GM21423 (cell line): Measurements from ENCODE around the gene SCGB1D4.
A peak's percentile ranks its signal among the peaks of the same experiment; 100 is the strongest.
"Not testable (repeated sequence)": the region's sequence is repeated elsewhere in the genome, so short reads cannot be mapped to it uniquely, and the experiment has no call there.

Experiments
- ATAC-seq: cut with Tn5 transposase; IDR thresholded peaks from one replicate; pipeline ENCODE4 v1.9.1; 2021; ENCODE audit warnings: mild to moderate bottlenecking, moderate library complexity; ENCODE audit not compliant: unreplicated experiment

Gene SCGB1D4

DNA sequence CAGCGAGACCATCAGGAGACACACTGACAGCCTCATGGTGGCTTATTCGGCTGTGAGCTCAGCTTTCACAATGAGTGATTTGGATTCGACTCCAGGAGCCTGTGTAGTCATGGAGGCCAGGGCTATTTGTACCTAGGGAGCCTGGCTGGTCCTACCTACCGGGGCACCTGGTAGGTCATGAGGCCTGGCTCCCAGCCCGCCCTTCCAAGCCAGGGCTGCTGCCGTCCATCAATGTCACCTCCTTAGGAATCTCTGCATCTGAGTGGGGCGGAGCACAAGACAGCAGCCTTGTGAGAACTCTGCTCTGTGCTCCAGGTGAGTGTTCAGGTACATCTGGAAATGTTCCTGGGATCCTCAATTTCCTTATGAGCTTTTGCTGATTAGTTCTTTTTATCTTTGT is at the start of gene SCGB1D4:
TSS of gene SCGB1D4 (minus strand) at position 101 of the 400 bp plus-strand sequence. CDS start at position 36, 65 bp downstream.
- ATAC-seq: no peak

- no peak for ATAC-seq
Measured at GRCh38 chr11:62345861-62346260, 47.0 kb upstream of the SCGB1D4 start.

- no peak for ATAC-seq
Measured at GRCh38 chr11:62344210-62344609, 45.3 kb upstream of the SCGB1D4 start.

DNA sequence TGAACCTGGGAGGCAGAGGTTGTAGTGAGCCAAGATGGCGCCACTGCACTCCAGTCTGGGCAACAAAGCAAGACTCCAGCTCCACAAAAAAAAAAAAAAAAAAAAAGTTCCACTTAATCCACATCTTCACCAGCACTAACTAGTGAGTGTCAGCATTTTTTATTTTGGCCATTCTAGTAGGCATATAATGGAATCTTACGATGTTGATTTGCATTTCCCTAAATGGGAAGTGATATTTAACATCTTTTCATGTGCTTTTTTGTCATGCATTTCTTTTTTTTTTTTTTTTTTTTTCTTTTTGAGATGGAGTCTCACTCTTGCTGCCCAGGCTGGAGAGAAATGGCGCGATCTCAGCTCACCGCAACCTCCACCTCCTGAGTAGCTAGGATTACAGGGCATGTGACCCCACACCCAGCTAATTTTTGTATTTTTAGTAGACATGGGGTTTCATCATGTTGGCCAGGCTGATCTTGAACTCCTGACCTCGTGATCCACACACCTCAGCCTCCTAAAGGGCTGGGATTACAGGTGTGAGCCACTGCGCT is 44.8 kb upstream of the SCGB1D4 start:
- ATAC-seq: not testable (repeated sequence)

- ATAC-seq: no peak
Measured at GRCh38 chr11:62341588-62341987, 42.7 kb upstream of the SCGB1D4 start.

GRCh38 chr11:62340269-62340901 is 41.5 kb upstream of the SCGB1D4 start:
- no peak for ATAC-seq

DNA sequence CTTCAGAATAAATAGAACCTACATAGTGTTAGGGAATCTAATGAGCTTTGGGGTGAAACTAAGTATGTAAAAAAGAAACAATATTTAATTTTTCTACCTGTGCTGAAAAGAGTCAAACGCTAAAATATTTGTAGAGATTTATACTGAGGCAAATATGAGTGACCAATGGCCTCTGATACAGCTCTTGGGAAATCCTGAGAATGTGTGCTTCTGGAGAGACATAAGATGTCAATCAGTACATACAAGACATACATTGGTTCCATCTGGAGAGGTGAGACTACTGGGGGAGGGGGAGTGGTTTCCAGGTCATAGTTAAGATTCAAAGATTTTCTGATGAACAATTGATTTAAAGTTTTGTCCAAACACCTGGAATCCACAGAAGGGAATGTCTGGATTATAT is 39.3 kb upstream of the SCGB1D4 start:
- ATAC-seq: no peak

- peak; percentile 71 for ATAC-seq
Measured at GRCh38 chr11:62337303-62338181, 38.7 kb upstream of the SCGB1D4 start, which contains the start of gene ASRGL1. ASRGL1 (plus strand) TSS chr11:62337448; CDS start chr11:62337978, 530 bp downstream.

- ATAC-seq: not testable (repeated sequence)
Measured at GRCh38 chr11:62336949-62337302, 38.1 kb upstream of the SCGB1D4 start.

- ATAC-seq: no peak
Measured at GRCh38 chr11:62333768-62334167, 34.9 kb upstream of the SCGB1D4 start.

DNA sequence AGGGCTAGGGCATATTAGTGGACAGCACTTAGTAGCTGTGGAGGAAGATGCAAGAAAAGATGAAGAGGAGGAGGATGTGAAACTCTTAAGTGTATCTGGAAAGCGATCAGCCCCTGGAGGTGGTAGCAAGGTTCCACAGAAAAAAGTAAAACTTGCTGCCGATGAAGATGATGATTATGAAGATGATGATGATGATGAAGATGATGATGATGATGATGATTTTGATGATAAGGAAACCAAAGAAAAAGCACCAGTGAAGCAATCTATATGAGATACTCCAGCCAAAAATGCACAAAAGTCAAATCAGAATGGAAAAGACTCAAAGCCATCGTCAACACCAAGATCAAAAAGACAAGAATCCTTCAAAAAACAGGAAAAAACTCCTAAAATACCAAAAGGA is 32.4 kb upstream of the SCGB1D4 start:
- not testable (repeated sequence) for ATAC-seq

GRCh38 chr11:62327541-62327940 is 28.7 kb upstream of the SCGB1D4 start:
- not testable (repeated sequence) for ATAC-seq

DNA sequence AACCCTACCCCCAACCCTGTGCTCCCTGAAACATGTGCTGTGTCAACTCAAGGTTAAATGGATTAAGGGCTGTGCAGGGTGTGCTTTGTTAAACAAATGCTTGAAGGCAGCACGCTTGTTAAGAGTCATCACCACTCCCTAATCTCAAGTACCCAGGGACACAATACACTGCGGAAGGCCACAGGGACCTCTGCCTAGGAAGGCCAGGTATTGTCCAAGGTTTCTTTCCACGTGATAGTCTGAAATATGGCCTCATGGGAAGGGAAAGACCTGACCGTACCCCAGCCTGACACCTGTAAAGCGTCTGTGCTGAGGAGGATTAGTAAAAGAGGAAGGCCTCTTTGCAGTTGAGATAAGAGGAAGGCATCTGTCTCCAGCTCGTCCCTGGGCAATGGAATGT is 27.8 kb upstream of the SCGB1D4 start:
- ATAC-seq: not testable (repeated sequence)

DNA sequence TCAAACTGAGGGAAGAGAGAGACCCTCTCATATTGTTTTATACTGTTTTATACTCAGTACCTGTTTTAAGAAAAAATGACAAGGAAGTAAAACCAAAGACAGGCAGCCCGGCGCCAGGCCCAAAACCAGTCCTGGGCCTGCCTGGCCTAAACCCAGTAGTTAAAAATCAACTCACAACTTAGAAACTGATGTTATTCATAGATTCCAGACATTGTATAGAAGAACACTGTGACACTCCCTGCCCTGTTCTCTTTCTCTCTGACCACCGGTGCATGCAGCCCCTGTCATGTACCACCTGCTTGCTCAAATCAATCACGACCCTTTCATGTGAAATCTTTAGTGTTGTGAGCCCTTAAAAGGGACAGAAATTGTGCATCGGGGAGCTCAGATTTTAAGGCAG is 26.9 kb upstream of the SCGB1D4 start:
- ATAC-seq: not testable (repeated sequence)

DNA sequence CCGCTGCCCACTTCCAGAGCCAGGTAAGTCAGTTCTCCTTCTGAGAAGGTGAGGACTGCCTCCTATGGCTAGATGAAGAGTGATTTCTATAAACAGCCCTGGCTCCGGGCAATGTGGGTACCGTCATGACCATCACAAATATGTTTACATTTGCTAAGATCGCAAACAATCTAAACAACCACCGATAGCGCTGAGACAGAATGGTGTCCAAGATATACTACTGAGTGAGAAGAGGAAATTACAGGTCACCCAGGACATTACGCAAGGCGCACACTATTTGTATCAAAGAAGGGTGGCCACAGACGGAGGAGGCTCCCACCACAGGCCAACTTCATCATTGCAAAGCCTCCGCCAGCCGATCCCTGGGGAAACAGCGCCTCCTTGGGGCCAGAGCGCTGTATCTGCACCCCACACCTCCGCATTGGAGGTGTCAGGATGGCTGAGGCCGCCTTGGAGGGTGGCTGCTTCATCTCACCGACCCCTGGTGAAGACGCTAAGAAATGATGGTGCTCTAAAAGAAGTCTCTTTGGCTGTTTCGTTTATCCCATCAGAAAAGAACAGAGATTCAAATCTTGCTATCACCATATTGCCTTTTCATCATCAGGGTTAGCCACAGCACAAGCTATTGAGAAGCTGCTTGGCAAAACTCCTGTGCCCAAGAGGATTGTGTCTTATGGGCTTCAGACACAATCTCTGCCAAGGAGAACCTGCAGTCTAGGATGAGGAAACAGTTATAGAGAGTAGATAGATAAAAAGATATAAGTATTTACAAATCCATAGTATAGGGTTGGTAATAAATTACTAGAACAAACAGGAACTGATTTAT is 26.1 kb upstream of the SCGB1D4 start:
- no peak for ATAC-seq

DNA sequence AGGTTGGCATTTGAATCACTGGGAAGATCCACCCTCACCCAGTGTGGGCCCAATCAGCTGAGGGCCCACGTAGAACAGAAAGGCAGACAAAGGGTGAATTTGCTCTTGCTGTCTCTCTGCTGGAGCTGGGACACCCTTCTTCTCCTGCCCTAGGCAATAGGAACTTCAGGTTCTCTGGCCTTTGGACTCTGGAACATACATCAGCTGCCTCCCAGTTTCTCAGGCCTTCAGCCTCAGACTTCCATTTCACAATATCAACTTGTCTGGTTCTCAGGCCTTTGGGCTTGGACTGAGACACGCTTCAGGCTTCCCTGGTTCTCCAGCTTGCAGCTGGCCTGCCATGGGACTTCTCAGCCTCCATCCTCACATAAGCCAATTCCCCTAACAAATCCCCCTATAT is 23.6 kb upstream of the SCGB1D4 start:
- ATAC-seq: no peak

DNA sequence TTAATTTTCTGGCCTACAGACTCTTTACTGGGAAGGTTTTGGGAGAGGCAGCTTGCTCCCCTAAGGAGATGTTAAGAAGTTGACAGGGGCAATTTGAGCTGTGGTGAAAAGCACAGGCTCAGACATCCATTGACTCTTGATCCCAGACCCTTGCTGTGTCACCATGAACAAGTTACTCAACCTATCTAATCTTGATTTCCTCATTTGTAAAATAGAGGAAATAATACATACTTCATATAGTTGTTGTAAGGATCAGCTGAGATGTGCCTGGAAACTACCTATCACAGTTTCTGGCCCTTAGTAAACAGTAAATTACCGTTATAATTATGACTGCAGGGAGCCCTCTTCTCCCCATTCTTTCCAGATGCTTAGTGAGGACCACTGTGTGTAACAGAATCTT is 16.6 kb upstream of the SCGB1D4 start:
- no peak for ATAC-seq

GRCh38 chr11:62309991-62310390 is 11.1 kb upstream of the SCGB1D4 start:
- ATAC-seq: no peak

DNA sequence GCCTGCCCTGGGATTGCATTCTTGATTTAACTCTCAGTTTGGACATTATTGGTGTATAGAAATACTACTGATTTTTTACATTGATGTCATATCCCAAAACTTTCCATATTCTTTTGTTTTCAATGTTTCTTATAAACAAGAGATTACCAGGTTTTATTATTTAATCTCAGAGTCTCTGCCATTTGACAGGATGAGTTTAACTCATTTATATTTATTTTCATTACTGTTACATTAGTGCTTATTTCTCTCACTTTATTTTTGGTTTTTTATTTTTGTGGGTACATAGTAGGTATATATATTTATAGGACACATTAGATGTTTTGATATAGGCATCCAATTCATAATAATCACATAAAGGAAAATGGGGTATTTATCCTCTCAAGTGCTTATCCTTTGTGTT is 9.1 kb upstream of the SCGB1D4 start:
- no peak for ATAC-seq

DNA sequence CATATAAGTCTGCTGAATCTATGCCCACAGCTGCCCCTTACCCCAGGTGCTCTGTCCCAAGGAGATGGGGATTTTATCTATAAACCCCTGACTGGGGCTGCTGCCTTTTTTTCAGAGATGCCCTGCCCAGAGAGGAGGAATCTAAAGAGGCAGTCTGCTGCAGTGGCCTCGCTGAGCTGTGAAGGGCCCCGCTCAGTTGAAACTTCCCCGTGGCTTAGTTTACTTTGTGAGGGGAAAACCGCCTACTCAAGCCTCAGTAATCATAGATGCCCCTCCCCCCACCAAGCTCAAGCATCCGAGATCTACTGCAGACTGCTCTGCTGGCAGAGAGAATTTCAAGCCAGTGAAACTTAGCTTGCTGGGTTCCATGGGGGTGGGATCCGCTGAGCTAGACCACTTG is 7.4 kb upstream of the SCGB1D4 start:
- no peak for ATAC-seq

- ATAC-seq: no peak
Measured at GRCh38 chr11:62295504-62295903, 3.4 kb downstream of the SCGB1D4 start.
